ENCODE results near the gene UBL4B.
"Not testable (repeated sequence)": the region's sequence is repeated elsewhere in the genome, so short reads cannot be mapped to it uniquely, and the experiment has no call there.

The UBL4B gene

GRCh38 chr1:110074166-110074565, 38.1 kb upstream of the UBL4B start:
- H3K4me3 ChIP-seq (ENCODE audit: low read length): no peak overlapping the region
- no peaks in the 10 kb centered on the region for H3K36me3 ChIP-seq (ENCODE audit: control insufficient read depth, insufficient read depth, low read length)
- H3K9ac ChIP-seq (ENCODE audit: low read length): no peak overlapping the region
- peaks cover 27% of the 10 kb centered on the region for H3K27me3 ChIP-seq (ENCODE audit: control insufficient read depth, insufficient read depth, low read length)
- H3K4me1 ChIP-seq (ENCODE audit: control insufficient read depth, insufficient read depth, low read length): no peaks in the 10 kb centered on the region
- H3K27ac ChIP-seq (ENCODE audit: low read depth, low read length): no peak overlapping the region

- Histone ChIP-seq H3K9ac (ENCODE audit: low read length) (no peak overlapping the region), H3K27me3 (ENCODE audit: control insufficient read depth, insufficient read depth, low read length) (peaks cover 8% of the 10 kb centered on the region), H3K27ac (ENCODE audit: low read depth, low read length) (no peak overlapping the region), H3K36me3 (ENCODE audit: control insufficient read depth, insufficient read depth, low read length) (no peaks in the 10 kb centered on the region), H3K4me1 (ENCODE audit: control insufficient read depth, insufficient read depth, low read length) (no peaks in the 10 kb centered on the region), H3K4me3 (ENCODE audit: low read length) (no peak overlapping the region)
Measured at GRCh38 chr1:110076789-110077500, 35.3 kb upstream of the UBL4B start.

- not testable (repeated sequence) for H3K4me3 ChIP-seq (ENCODE audit: low read length); H3K27ac ChIP-seq (ENCODE audit: low read depth, low read length); H3K4me1 ChIP-seq (ENCODE audit: control insufficient read depth, insufficient read depth, low read length); H3K27me3 ChIP-seq (ENCODE audit: control insufficient read depth, insufficient read depth, low read length); H3K9ac ChIP-seq (ENCODE audit: low read length); H3K36me3 ChIP-seq (ENCODE audit: control insufficient read depth, insufficient read depth, low read length)
Measured at GRCh38 chr1:110079995-110080394, 32.2 kb upstream of the UBL4B start.

GRCh38 chr1:110081061-110081460, 31.2 kb upstream of the UBL4B start:
- H3K27me3 ChIP-seq (ENCODE audit: control insufficient read depth, insufficient read depth, low read length): peaks cover 4% of the 10 kb centered on the region
- H3K27ac ChIP-seq (ENCODE audit: low read depth, low read length): no peak overlapping the region
- H3K9ac ChIP-seq (ENCODE audit: low read length): no peak overlapping the region
- no peak overlapping the region for H3K4me3 ChIP-seq (ENCODE audit: low read length)
- H3K36me3 ChIP-seq (ENCODE audit: control insufficient read depth, insufficient read depth, low read length): no peaks in the 10 kb centered on the region
- H3K4me1 ChIP-seq (ENCODE audit: control insufficient read depth, insufficient read depth, low read length): no peaks in the 10 kb centered on the region

GRCh38 chr1:110082477-110082876, 29.8 kb upstream of the UBL4B start:
- Histone ChIP-seq H3K4me3 (ENCODE audit: low read length) (no peak overlapping the region), H3K4me1 (ENCODE audit: control insufficient read depth, insufficient read depth, low read length) (no peaks in the 10 kb centered on the region), H3K27me3 (ENCODE audit: control insufficient read depth, insufficient read depth, low read length) (peaks cover 4% of the 10 kb centered on the region), H3K9ac (ENCODE audit: low read length) (no peak overlapping the region), H3K27ac (ENCODE audit: low read depth, low read length) (no peak overlapping the region), H3K36me3 (ENCODE audit: control insufficient read depth, insufficient read depth, low read length) (no peaks in the 10 kb centered on the region)

GRCh38 chr1:110083061-110083865, 29.0 kb upstream of the UBL4B start:
- peaks cover 4% of the 10 kb centered on the region for H3K27me3 ChIP-seq (ENCODE audit: control insufficient read depth, insufficient read depth, low read length)
- H3K4me1 ChIP-seq (ENCODE audit: control insufficient read depth, insufficient read depth, low read length): no peaks in the 10 kb centered on the region
- H3K9ac ChIP-seq (ENCODE audit: low read length): peak overlapping the region; percentile 10
- no peaks in the 10 kb centered on the region for H3K36me3 ChIP-seq (ENCODE audit: control insufficient read depth, insufficient read depth, low read length)
- H3K4me3 ChIP-seq (ENCODE audit: low read length): peak overlapping the region; percentile 67
- H3K27ac ChIP-seq (ENCODE audit: low read depth, low read length): no peak overlapping the region

GRCh38 chr1:110083866-110084226, 28.4 kb upstream of the UBL4B start:
- Histone ChIP-seq H3K36me3 (ENCODE audit: control insufficient read depth, insufficient read depth, low read length) (no peaks in the 10 kb centered on the region), H3K9ac (ENCODE audit: low read length) (peak overlapping the region; percentile 33), H3K4me1 (ENCODE audit: control insufficient read depth, insufficient read depth, low read length) (no peaks in the 10 kb centered on the region), H3K27me3 (ENCODE audit: control insufficient read depth, insufficient read depth, low read length) (peaks cover 4% of the 10 kb centered on the region), H3K4me3 (ENCODE audit: low read length) (peak overlapping the region; percentile 67), H3K27ac (ENCODE audit: low read depth, low read length) (peak overlapping the region; percentile 79)

GRCh38 chr1:110084227-110085078, 27.8 kb upstream of the UBL4B start:
- H3K4me3 ChIP-seq (ENCODE audit: low read length): peak overlapping the region; percentile 67
- peak overlapping the region; percentile 33 for H3K9ac ChIP-seq (ENCODE audit: low read length)
- H3K27ac ChIP-seq (ENCODE audit: low read depth, low read length): peak overlapping the region; percentile 79
- peaks cover 4% of the 10 kb centered on the region for H3K27me3 ChIP-seq (ENCODE audit: control insufficient read depth, insufficient read depth, low read length)
- H3K36me3 ChIP-seq (ENCODE audit: control insufficient read depth, insufficient read depth, low read length): no peaks in the 10 kb centered on the region
- H3K4me1 ChIP-seq (ENCODE audit: control insufficient read depth, insufficient read depth, low read length): no peaks in the 10 kb centered on the region

- Histone ChIP-seq H3K36me3 (ENCODE audit: control insufficient read depth, insufficient read depth, low read length) (no peaks in the 10 kb centered on the region), H3K9ac (ENCODE audit: low read length) (no peak overlapping the region), H3K27me3 (ENCODE audit: control insufficient read depth, insufficient read depth, low read length) (peaks cover 4% of the 10 kb centered on the region), H3K27ac (ENCODE audit: low read depth, low read length) (no peak overlapping the region), H3K4me3 (ENCODE audit: low read length) (no peak overlapping the region), H3K4me1 (ENCODE audit: control insufficient read depth, insufficient read depth, low read length) (no peaks in the 10 kb centered on the region)
Measured at GRCh38 chr1:110085671-110086070, 26.6 kb upstream of the UBL4B start.

GRCh38 chr1:110086961-110087360, 25.3 kb upstream of the UBL4B start:
- no peak overlapping the region for H3K9ac ChIP-seq (ENCODE audit: low read length)
- H3K27me3 ChIP-seq (ENCODE audit: control insufficient read depth, insufficient read depth, low read length): peaks cover 4% of the 10 kb centered on the region
- no peaks in the 10 kb centered on the region for H3K4me1 ChIP-seq (ENCODE audit: control insufficient read depth, insufficient read depth, low read length)
- H3K4me3 ChIP-seq (ENCODE audit: low read length): no peak overlapping the region
- H3K27ac ChIP-seq (ENCODE audit: low read depth, low read length): no peak overlapping the region
- H3K36me3 ChIP-seq (ENCODE audit: control insufficient read depth, insufficient read depth, low read length): no peaks in the 10 kb centered on the region

- no peak overlapping the region for H3K9ac ChIP-seq (ENCODE audit: low read length)
- no peaks in the 10 kb centered on the region for H3K36me3 ChIP-seq (ENCODE audit: control insufficient read depth, insufficient read depth, low read length)
- H3K4me1 ChIP-seq (ENCODE audit: control insufficient read depth, insufficient read depth, low read length): no peaks in the 10 kb centered on the region
- peaks cover 4% of the 10 kb centered on the region for H3K27me3 ChIP-seq (ENCODE audit: control insufficient read depth, insufficient read depth, low read length)
- H3K4me3 ChIP-seq (ENCODE audit: low read length): no peak overlapping the region
- H3K27ac ChIP-seq (ENCODE audit: low read depth, low read length): no peak overlapping the region
Measured at GRCh38 chr1:110087812-110088738, 24.2 kb upstream of the UBL4B start.

All from rectal smooth muscle tissue (tissue), 1 donor.